Activated CD8-positive, alpha-beta memory T cell treated with anti-CD3 and anti-CD28 coated beads, Interleukin-2, amount 10 ng/mL, durations not matched to agents 7 days and 5 days (primary cell): Measurements from ENCODE around the gene PPP1R18. TPM values are rescaled to one million over a fixed set of nuclear protein-coding genes. Genes with fewer than 3 reads are reported as not detected.

Source experiments
- ATAC-seq: fragments of 150-1000 bp; cut with Tn5 transposase; one replicate; pipeline ENCODE4 v1.10.0; 2021; ENCODE audit warnings: moderate library complexity
- CTCF ChIA-PET: fragments of 350-600 bp; sonication (Branson Sonifier 250); formaldehyde crosslinking; loops from one replicate; lab custom pipeline; 2021; ENCODE audit warnings: antibody characterized with exemption; lab: Charles Lee
- DNase-seq: peaks from one replicate; pipeline ENCODE4 v3.0.0-alpha.2; 2020
- H3K27ac Mint-ChIP-seq: one replicate; pipeline ENCODE4 v1.8.0; 2021; ENCODE audit warnings: mild to moderate bottlenecking, mixed read lengths
- H3K27me3 Mint-ChIP-seq: one replicate; pipeline ENCODE4 v1.8.0; 2021; ENCODE audit warnings: mixed read lengths
- H3K36me3 Mint-ChIP-seq: one replicate; pipeline ENCODE4 v1.8.0; 2021; ENCODE audit warnings: mild to moderate bottlenecking, mixed read lengths
- H3K4me1 Mint-ChIP-seq: one replicate; pipeline ENCODE4 v1.8.0; 2021; ENCODE audit warnings: mixed read lengths
- H3K4me3 Mint-ChIP-seq: one replicate; pipeline ENCODE4 v1.8.0; 2021; ENCODE audit warnings: mild to moderate bottlenecking, moderate library complexity, mixed read lengths
- H3K9me3 Mint-ChIP-seq: one replicate; pipeline ENCODE4 v1.8.0; 2022; ENCODE audit warnings: low read depth, mixed read lengths
- total RNA-seq, 2 experiments: library from RNA; stranded (reverse); gene quantifications; one replicate each; pipeline ENCODE4 v1.2.3, GENCODE V29; 2021

Gene PPP1R18
- total RNA-seq, 2 experiments from 2014 or later, result 257 to 293 TPM

DNA sequence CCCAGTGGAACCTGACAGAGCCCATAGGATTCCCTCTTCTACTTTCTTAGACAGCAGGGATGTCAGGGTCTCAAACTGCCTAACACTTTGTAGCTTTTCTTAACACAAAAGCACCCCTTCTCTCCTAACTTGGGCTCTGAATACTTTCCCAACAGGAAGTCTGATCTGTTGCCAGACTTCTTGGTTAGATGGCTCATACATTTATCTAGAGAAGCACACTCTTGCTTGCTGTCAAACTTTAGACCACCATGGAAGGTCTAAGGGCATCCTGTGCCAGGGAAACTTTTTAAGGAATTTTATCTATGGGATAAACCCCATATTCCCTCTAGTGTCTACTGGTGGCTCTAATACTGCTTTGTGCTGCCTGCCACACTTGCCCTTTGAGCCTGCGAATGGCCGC, 42.8 kb downstream of the PPP1R18 start:
- Mint-ChIP-seq H3K4me1 (peaks cover 36% of the 10 kb centered on the region), H3K27me3 (no peaks in the 10 kb centered on the region), H3K4me3 (no peak overlapping the region), H3K36me3 (peaks cover 2% of the 10 kb centered on the region), H3K27ac (peak overlapping the region; percentile 14), H3K9me3 (no peaks in the 10 kb centered on the region)
- DNase-seq (no peak), ATAC-seq (no peak)
- CTCF ChIA-PET, result no interaction called here

DNA sequence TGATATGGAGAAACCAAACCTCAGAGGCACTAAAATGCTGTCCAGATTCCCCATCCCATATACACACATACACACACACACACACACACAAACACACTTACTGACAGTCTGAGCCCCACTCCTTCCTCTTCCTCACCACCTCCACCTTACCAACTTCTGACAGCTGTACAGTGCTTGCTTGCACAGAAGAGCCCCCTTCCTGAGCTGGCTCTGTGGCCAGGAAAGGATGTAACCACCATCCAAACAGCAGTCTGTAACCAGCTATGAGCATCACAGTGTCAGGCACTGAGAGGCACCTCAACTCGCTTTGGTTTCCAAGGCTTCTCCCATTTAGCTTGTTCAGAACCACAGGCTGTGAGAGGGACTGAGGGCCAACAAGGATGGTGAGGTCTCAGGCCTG, 45.4 kb downstream of the PPP1R18 start:
- H3K9me3 Mint-ChIP-seq, result no peaks in the 10 kb centered on the region
- no peaks in the 10 kb centered on the region for H3K27me3 Mint-ChIP-seq
- ATAC-seq (peak; percentile 81), DNase-seq (peak; percentile 57)
- H3K4me3 Mint-ChIP-seq, result peak overlapping the region; percentile 42
- peaks cover 22% of the 10 kb centered on the region for H3K4me1 Mint-ChIP-seq
- CTCF ChIA-PET, result interaction anchor here (0.5 to 2.0 kb wide), 13 partner anchors 12 to 183 kb away, joined by 3 to 9 read pairs (median 4); partner anchors contain the start of genes DHX16 and MRPS18B
- peaks cover 2% of the 10 kb centered on the region for H3K36me3 Mint-ChIP-seq
- H3K27ac Mint-ChIP-seq, result peak overlapping the region; percentile 74

DNA sequence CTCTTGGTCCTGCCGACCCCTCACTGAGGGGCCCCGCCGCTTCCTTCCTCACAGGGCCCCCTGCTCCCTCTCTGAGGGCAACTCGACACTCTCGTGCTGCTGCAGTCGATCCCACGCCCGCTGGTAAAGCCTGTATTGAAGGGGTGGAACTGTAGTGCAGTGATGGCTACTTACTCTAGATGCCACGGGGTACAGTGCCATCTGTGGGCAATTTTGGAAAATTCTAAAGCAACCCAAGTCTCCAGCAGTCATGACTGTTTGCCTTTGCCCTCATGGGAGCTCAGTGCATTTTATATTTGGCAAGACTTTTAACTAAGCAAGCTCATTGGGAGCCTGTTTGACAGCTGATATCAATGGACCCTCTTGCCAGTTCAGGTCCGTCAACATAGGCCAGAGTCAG, 46.0 kb downstream of the PPP1R18 start:
- no peaks in the 10 kb centered on the region for H3K27me3 Mint-ChIP-seq
- no peak overlapping the region for H3K4me3 Mint-ChIP-seq
- CTCF ChIA-PET, result interaction anchor here (0.5 to 2.0 kb wide), 11 partner anchors 12 to 183 kb away, joined by 3 to 9 read pairs (median 3); partner anchors contain the start of genes DHX16 and MRPS18B
- DNase-seq, result no peak
- H3K36me3 Mint-ChIP-seq, result peaks cover 3% of the 10 kb centered on the region
- H3K9me3 Mint-ChIP-seq, result no peaks in the 10 kb centered on the region
- no peak overlapping the region for H3K27ac Mint-ChIP-seq
- peaks cover 17% of the 10 kb centered on the region for H3K4me1 Mint-ChIP-seq
- ATAC-seq, result peak; percentile 34

DNA sequence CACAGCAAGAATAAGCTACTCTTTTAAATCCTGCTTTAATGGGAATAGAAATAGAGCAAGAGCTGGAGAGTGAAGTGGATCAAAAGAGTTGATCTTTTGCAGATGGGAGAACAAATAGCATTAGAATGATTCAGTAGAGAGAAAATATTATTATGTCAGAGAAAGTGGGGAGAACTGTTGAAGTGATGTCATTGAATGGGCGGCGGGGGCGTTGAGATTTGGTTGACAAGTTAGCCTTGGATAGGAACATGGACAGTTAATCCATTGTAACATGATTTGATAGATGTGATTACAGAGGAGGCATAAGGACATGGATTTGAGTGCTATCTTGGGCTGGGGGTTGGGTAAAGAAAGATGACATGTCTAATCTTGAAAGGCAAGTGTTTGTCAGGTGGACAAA, 50.6 kb downstream of the PPP1R18 start:
- CTCF ChIA-PET, result no interaction called here

DNA sequence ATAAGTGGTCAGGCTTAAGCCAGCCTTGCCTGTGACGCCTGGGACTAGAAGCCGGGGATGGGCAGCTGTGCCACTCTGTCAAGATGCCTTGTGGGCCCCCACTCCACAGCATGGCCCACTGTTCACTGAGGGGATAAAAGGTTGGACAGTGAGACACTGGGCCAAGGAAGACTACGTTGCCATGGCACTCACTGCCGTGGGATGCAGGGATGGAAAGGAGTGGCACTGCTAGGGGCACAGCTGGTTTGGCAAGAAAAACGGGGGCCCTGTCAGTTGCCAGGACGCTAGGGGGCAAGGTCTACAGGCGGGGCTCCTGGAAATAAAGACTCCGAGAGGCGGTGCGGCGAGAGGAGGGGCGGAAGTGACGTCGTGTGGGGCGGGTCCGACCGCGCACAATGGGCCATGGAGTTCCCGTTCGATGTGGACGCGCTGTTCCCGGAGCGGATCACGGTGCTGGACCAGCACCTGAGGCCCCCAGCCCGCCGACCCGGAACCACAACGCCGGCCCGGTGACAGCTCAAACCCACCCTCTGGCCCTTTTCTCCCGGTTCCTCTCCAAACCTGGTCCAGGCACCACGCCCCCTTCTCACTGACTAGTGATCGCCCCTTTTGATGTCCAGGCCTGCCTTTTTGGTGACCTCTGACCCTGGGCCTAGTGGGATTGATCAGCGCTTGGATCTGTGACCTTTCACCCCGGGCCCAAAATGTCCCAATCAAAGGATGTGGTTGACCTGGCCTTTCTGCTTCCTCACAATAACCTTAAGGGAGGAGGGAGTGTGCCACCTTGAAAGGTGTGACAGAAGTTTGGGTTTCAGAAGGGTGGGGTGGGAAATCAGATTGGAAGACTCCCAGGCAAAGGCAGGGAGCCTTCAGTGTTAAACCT, 59.7 kb downstream of the PPP1R18 start, which contains the start of gene ATAT1:
TSS of gene ATAT1 (plus strand) at position 391 of the 883 bp plus-strand sequence.
- peaks cover 30% of the 10 kb centered on the region for H3K4me1 Mint-ChIP-seq
- peak within 1 kb of the TSS; percentile 97 for H3K27ac Mint-ChIP-seq
- DNase-seq, result peak; percentile 92
- CTCF ChIA-PET, result interaction anchor here (1.0 to 2.8 kb wide), 13 partner anchors 9 to 281 kb away, joined by 3 to 18 read pairs (median 5); partner anchors contain the start of genes DHX16 and MRPS18B
- peak within 1 kb of the TSS; percentile 90 for H3K4me3 Mint-ChIP-seq
- H3K36me3 Mint-ChIP-seq, result peaks cover 39% of the 10 kb centered on the region
- no peaks in the 10 kb centered on the region for H3K27me3 Mint-ChIP-seq
- ATAC-seq, result peak; percentile 99
- H3K9me3 Mint-ChIP-seq, result no peaks in the 10 kb centered on the region

More for the DNA sequence above, 50.6 kb downstream of the PPP1R18 start:
- no peak for ATAC-seq
- no peak overlapping the region for H3K27ac Mint-ChIP-seq
- no peak overlapping the region for H3K4me3 Mint-ChIP-seq
- peaks cover 7% of the 10 kb centered on the region for H3K4me1 Mint-ChIP-seq
- no peaks in the 10 kb centered on the region for H3K9me3 Mint-ChIP-seq
- H3K27me3 Mint-ChIP-seq, result no peaks in the 10 kb centered on the region
- no peak for DNase-seq
- peaks cover 15% of the 10 kb centered on the region for H3K36me3 Mint-ChIP-seq

Other genes with a start within 250 kb of the PPP1R18 start
- gene HLA-E, start 197.1 kb downstream of the PPP1R18 start, total RNA-seq, result 100 to 1,000 TPM; 395 to 602 TPM
- 10 to 100 TPM; 64.0 to 73.5 TPM for gene GNL1, start 130.2 kb downstream of the PPP1R18 start, total RNA-seq
- 10 to 100 TPM; 19.5 to 23.6 TPM for gene PRR3, start 129.3 kb downstream of the PPP1R18 start, total RNA-seq
- gene ABCF1, start 115.2 kb downstream of the PPP1R18 start, total RNA-seq, result 10 to 100 TPM; 73.8 to 98.6 TPM
- gene PPP1R10, start 69.4 kb downstream of the PPP1R18 start, total RNA-seq, result 100 to 1,000 TPM; 101 to 134 TPM
- 10 to 100 TPM; 48.2 to 65.7 TPM for gene MRPS18B, start 68.8 kb downstream of the PPP1R18 start, total RNA-seq
- 1 to 10 TPM; 7.5 to 8.4 TPM for gene ATAT1, start 59.8 kb downstream of the PPP1R18 start, total RNA-seq
- 10 to 100 TPM; 32.5 to 33.9 TPM for gene C6orf136, start 39.5 kb downstream of the PPP1R18 start, total RNA-seq
- gene DHX16, start 13.6 kb downstream of the PPP1R18 start, total RNA-seq, result 10 to 100 TPM; 39.5 to 49.6 TPM
- gene NRM, start 4.3 kb upstream of the PPP1R18 start, total RNA-seq, result 10 to 100 TPM; 30.2 to 36.4 TPM
- 10 to 100 TPM; 67.4 to 83.9 TPM for gene MDC1, start 30.6 kb upstream of the PPP1R18 start, total RNA-seq
- 1,000 to 10,000 TPM; 1,499 to 1,522 TPM for gene TUBB, start 33.7 kb upstream of the PPP1R18 start, total RNA-seq
- gene FLOT1, start 56.0 kb upstream of the PPP1R18 start, total RNA-seq, result 100 to 1,000 TPM; 165 to 184 TPM
- gene IER3, start 57.9 kb upstream of the PPP1R18 start, total RNA-seq, result 10 to 100 TPM in 1 of 2 experiments, 1 to 10 TPM in 1; 10.0 to 62.7 TPM
- 1 to 10 TPM; 3.8 to 4.9 TPM for gene DDR1, start 197.9 kb upstream of the PPP1R18 start, total RNA-seq
- 10 to 100 TPM; 30.0 to 34.9 TPM for gene GTF2H4, start 221.6 kb upstream of the PPP1R18 start, total RNA-seq
- gene VARS2, start 227.6 kb upstream of the PPP1R18 start, total RNA-seq, result 10 to 100 TPM; 46.6 to 54.1 TPM
- not detected for gene SFTA2, start 245.5 kb upstream of the PPP1R18 start, total RNA-seq